ENCODE results near the gene CEP164.

DNA sequence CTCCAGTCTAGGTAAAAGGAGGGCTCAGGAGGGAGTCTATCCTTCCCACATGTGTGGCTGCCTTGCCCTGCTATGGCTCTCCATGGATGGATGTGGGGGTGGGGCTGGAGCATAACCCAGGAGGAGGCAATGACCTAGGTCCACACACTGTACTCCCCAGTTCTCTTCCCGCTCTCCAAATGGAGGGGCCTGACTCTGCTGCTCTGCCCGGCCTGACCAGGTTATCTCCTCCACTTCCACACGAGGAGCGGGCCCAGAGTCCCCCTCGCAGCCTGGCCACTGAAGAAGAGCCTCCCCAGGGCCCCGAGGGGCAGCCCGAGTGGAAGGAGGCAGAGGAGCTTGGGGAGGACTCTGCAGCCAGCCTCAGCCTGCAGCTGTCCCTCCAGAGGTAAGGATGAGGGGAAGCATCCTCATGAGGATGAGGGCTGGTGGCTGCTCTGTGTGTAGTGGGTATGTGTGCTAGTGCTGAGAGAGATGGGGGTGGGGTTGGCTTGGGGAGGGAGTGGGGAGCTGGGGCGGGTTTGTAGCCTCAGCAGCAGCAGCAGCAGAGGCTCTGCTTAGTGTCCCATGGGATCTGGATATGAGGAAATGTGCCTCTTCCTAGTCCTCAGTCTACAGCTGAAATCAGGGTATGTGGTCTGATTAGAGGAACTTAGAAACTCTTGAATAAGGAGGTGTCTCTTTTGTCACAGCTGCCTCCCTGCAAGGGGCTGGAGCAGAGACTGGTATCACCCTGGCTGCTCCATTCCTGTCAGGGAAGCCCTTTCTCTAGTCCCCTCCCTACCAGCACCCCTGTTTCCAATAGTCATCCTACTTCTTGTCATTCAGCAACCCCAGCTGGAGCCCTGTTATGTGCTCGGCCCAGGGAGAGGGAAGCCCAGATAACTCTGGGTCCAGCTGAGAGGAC is 54.1 kb downstream of the CEP164 start:
- TF ChIP-seq EP300 (IDR thresholded peaks at IDR 0.05) = no peak
- TF ChIP-seq, protein P1, sequence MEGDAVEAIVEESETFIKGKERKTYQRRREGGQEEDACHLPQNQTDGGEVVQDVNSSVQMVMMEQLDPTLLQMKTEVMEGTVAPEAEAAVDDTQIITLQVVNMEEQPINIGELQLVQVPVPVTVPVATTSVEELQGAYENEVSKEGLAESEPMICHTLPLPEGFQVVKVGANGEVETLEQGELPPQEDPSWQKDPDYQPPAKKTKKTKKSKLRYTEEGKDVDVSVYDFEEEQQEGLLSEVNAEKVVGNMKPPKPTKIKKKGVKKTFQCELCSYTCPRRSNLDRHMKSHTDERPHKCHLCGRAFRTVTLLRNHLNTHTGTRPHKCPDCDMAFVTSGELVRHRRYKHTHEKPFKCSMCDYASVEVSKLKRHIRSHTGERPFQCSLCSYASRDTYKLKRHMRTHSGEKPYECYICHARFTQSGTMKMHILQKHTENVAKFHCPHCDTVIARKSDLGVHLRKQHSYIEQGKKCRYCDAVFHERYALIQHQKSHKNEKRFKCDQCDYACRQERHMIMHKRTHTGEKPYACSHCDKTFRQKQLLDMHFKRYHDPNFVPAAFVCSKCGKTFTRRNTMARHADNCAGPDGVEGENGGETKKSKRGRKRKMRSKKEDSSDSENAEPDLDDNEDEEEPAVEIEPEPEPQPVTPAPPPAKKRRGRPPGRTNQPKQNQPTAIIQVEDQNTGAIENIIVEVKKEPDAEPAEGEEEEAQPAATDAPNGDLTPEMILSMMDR (IDR thresholded peaks at IDR 0.05) = no peak
